Esophagus mucosa (tissue), 1 donor: Measurements from ENCODE around the gene BARX1. TPM values are rescaled to one million over a fixed set of nuclear protein-coding genes. Genes with fewer than 3 reads are reported as not detected.
A peak's percentile ranks its signal among the peaks of the same experiment; 100 is the strongest.
"Not testable (repeated sequence)": the region's sequence is repeated elsewhere in the genome, so short reads cannot be mapped to it uniquely, and the experiment has no call there.

Experiments used
- ATAC-seq: fragments of 200-7000 bp; cut with Tn5 transposase; one replicate; pipeline ENCODE4 v1.9.1; 2020
- total RNA-seq: library from RNA; stranded (reverse); gene quantifications from one replicate; pipeline ENCODE4 v1.2.4, GENCODE V29; 2023
- donor health status: DM: yes; HTN: yes; CAD: no.

The BARX1 gene
- total RNA-seq, 1 donor from 2014 or later, result 0.12 TPM

DNA sequence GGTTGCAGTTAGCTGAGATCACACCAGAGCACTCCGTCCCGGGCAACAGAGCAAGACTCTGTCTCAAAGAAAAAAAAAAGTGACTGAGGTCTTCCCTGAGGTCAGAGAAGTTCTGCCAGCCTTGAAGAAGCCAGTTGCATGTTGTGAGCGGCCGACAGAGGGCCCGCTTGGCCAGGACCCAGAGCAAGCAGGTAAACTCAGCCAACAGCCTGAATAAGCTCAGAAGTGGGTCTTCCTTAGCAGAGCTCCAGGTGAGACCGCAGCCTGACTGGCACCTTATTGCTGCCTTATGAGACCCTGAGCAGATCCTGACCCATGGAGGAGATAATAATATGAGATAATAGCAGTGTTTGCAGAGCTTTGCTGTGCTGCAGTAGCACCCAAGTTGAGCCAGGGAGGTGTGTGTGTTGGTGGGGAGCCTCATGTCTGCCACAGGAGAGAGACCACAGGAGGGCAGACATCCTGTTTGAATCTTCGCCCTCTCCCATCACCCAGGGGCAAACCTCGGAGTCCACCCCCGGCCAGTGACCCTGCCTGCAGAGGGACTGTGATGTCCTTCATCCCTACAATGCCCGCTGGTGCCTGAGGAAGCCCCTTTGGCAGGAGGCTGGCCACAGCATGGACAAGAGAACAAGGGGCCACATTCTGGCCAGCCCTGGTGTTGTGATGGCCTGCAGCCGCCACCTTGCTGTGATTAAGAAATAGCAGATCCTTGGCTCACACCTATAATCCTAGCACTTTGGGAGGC lies 10.8 kb upstream of the BARX1 start:
- ATAC-seq, result no peak

DNA sequence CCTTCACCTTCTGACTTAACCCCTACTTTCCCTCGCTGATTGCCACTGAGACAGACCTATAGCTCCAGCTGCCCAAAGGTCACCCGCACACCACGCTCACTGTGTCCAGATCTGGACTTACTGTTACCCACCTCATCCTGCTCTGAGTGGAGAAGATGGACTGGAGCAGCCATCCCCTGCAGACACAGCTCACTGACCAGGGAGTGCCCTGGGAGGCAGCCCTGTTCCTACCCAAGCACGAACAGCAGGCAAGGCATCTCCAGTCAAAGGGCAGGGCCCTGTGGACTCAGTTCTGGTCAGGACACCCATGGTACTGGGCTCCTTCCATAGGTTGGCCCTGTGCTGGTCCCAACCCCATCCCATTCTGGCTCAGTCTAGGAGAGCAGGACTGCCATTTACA lies 9.5 kb upstream of the BARX1 start:
- ATAC-seq, result peak; percentile 8

DNA sequence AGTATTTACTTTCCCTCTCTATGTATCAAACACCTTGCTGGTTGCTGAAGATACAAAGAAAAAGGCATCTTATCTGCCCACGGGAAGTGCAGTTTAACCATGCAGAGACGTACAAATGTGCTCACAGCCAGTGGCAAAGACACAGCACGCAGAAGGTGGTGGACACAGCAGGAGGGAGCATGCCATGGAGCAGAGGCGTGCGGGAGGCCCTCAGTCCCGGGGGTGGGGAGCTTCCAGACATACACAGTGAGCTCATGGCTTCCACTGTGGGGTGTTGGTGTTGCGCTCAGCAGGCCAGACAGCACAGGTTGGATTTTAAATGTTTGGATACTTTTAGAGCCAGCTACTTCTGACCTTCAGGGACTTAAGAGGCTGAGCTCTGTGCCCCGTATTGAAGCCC lies 8.8 kb upstream of the BARX1 start:
- no peak for ATAC-seq

DNA sequence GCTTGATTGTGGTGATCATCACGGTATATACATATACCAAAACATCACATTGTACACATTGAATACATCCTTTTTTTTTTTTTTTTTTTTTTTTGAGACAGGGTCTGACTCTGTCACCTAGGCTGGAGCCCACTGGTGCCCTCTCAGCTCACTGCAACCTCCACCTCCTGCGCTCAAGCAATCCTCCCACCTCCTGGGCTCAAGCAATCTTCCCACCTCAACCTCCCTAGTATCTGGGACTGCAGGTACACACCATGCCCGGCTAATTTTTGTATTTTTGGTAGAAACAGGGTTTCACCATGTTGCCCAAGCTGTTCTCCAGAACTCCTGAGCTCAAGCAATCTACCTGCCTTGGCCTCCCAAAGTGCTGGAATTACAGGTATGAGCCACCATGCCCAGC lies 8.3 kb upstream of the BARX1 start:
- ATAC-seq, result not testable (repeated sequence)

DNA sequence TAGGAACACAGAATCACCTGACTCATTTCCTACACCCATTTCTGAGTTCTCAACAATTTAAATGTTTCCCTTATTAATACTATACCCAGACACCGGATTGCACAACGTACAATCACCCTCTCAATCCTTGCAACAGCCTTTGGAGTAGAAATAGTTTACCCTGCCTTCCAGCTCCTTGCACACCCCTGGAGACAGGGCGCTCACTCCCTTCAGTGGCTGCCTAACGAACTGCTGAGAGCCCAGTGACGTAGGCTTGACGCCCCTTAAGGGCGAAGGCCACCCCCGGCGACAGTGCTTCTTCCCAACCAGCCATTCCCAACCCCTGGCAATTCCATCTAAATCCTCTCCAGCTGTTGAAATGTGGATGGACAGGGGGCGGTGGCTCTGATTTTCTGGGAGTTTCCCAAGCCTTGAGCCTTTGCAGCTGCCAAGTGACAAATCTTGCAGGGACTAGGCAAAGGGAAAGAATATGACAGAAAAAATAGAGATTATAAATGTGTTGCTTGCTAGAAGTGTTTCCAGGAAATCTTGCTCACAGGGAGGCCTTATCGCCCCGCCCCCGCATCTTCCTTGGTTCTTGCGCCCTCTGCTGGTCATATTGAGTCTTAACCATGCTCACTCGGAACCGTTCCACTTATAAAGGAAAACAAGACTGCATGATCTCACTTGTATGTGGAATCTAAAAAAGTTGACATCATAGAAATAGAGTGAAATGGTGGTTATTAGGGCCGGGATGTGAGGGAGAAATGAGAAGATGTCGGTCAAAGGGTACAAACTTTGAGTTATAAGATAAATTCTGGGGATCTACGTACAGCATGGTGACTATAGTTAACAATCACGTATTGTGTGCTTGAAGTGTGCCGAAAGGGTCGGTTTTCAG lies 7.6 kb upstream of the BARX1 start:
- ATAC-seq, result peak; percentile 75

DNA sequence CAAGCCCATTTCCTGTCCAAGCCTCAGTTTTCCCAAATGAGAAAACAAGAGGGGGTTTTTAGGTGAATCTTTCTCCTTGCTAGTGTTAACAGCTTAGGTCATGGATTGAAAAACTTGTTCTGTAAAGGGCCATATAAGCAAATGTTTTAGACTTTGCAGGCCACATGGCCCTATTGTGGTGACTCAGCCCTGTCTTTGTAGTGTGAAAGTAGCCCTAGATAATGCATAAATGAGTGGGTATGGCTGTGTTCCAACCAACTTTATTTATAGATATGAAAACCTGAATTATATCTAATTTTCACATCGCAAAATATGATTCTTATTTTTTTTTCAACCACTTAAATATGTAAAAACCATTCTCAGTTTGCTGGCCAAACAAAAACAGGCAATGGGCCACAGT lies 6.9 kb upstream of the BARX1 start:
- no peak for ATAC-seq

DNA sequence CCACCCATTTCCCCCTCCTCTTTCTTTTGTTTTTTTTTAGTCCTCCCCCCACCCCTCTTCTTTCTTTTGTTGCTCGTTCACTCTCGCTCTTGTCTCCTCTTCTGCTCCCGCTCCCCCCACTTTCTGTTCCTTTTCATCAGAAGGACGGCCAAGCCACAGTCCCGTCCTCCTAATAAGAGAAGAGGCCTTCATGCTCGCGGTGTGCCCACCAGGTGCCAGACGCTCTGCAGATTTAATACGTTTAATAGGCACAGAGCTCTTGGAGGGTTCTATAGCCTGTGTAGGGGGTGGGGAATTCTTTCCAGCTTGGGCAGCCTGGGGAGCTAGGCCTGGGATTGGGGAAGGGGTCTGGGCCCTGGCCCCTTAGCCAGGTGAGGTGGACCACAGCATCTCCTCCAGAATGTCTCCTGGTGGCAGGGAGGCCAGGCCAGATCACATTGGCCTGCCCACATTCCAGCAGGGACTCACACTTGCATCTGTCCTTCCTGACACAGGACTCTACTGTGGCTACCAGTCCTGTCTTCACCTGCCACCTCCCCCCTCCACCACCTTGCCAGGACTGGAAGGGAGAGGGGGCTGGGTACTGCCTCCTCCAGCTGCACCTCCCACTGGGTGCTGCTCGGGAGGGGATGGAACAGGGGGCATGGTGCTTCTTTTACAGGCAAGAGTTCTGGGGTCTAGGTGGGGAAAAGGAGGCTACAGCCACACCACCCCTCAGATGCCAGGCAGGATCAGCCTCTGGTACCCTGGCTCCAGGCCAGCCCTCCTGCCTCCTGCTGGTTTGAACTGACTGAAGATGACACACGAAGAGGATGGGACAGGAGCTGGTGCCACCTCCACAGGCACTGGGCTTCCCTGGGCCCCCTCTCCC lies 6.1 kb upstream of the BARX1 start:
- ATAC-seq, result no peak

DNA sequence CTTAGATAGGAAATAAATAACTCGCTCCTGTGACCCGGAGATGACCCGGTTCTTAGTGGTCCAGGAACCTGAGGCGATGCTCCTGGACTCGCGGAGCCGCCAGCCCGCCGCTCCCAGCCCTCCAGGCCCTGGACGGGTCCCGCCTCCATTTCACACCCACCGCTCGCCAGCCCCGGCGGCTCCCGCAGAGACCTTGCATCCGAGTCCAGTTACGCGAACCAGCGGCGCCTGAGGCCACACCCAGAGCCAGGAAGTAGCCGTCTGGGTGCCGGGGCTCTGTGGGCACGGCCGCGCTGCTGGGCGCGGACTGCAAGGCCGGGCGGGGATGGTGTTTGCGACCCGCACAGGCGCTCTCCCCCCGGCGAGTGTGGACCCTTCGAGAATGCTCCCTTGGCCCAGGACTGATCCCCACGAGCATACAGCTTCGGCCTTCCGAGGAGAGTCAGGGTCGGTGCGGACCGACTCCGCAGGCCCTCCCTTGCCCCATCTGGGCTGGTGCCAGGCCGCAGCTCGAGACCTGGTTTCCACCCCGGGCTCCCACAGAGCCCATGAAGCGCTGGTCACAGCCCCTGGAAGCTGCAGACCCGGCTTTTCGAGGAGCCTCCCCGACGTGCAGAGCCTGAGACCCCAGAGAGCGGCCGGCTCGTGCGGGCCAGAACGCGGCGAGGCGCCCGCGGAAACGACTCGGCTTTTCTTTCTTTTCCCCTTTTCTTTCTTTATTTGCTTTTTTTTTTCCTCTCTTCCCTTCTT lies 5.2 kb upstream of the BARX1 start:
- ATAC-seq, result no peak

DNA sequence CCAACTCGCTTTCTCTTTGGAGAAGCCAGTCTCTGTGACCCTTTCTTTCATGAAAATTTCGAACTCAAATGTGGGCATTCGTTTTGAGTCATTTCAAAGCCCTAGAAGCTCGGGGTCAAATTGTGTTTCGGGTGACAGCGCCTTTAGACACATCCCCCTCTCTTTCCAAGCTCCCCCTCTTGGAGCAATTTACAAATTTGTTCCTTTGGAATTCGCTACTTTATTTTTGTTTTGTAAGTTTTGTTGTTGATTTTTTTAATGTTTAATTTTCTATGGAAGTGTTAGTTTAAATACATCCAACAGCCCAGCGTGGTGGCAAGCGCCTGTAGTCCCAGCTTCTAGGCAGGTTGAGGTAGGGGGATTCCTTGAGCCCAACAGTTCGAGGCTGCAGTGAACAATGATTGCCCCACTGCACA lies 4.6 kb upstream of the BARX1 start:
- ATAC-seq, result no peak

DNA sequence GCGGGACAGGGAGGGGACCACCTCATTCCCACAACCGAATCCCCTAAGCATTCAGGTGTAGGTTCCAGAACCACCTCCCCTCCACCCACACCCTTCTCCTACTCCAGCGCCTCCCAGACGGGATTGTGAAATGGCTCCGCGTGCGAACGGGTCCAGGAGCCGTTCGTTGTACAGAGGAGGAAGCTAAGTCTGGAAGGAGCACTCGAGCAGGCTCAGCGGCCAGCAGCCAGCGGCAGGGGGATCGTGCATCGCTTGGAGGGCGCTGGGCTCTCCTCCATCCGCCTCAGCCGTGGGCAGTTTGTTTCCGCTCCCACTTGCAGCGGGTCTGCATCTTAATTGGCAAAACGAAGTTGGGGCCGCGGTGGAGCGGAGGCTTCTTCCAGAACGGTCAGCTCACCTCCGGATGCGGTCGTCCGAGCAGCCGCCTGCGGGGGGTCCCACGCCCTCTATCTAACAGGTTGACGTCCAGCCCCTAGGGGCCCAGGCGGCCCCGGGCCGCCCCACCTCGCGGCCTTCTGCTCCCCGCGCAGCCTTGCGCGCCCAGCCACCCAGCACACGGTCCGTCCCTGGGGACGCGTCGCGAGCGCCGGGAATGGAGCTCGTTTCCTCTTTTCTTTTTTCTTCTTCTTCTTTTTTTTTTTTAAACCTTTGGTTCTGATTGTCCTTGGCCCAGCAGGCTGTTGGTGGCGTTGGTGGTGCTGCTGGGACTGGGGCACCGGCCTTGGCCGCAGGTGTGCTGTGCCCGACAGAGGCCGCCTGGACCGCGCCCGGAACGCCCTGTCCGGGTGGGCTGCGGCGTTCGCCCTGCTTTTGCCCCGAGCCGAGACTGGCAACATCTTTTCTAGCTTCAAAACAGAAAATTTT lies 3.9 kb upstream of the BARX1 start:
- peak; percentile 7 for ATAC-seq

DNA sequence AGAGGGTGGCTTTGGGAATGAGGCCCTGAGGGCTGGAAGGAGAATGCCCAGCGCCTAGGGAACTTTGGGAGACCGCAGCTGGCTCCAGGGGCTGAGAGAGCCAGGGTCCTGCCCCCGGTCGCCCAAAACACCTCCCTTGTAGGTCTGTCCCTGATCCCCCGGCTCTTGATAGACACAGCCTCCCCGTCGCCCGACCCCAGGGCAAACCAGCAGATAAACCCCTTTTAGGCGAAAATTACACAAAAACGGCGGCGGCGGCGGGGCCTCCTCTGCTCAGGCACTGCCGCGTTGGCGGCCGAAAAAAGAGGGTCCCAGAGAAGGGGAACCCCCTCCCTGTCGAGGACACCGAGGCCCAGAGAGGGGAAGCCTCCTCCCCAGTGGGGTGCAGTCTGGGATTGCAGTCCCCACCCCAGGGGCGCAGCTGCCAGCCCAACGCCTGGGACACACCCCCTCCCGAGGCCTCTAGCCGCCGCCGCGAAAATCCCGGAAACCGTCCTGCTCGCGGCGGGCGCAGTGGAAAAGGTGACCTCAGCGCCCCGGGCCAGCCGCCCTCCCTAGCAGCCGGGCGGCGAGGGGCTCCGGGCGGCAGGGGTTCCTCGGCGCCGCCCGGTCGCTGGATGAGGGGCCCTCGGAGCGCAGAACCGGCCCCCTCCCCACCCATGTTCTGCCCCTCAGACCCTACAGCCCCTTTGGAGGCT lies 3.1 kb upstream of the BARX1 start:
- no peak for ATAC-seq

DNA sequence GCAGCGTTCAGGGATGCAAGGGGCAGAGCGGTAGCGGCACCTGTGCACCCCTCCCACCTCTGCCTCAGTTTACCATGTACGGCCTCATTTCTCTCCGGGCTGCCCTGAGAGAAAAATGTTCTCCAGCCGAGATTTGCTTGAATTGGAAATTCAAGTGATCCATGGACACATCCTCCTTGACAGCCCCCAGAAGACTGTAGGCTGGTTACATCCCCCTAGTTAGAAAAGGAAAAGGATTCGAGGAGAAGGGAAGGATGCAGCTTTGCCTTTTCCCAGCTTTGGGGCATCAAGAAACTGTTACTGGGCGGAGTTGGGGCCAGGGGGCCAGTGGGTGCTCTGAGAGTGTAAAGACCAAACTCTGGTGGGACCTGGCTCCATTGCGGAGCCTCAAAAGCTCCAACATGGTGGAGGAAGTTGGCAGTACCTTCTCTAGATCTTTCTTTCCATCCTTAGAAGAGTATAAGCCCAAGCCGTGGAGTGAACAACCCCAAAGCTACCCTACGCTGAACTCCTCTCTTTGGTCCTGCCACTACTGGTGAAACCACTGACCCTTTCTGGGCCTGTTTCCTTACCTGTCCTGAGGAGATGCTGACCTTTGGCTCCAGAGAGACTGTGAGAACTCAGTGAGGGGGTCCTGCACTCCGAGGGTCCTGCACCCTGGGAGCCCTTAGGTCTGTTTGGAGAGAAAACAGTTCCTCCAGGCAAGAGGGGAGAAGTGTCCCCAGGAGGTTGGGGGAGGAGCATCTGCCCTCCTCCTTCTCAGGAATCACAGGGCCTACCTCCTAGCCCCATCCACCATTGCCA lies 1.0 kb upstream of the BARX1 start:
- ATAC-seq, result no peak

DNA sequence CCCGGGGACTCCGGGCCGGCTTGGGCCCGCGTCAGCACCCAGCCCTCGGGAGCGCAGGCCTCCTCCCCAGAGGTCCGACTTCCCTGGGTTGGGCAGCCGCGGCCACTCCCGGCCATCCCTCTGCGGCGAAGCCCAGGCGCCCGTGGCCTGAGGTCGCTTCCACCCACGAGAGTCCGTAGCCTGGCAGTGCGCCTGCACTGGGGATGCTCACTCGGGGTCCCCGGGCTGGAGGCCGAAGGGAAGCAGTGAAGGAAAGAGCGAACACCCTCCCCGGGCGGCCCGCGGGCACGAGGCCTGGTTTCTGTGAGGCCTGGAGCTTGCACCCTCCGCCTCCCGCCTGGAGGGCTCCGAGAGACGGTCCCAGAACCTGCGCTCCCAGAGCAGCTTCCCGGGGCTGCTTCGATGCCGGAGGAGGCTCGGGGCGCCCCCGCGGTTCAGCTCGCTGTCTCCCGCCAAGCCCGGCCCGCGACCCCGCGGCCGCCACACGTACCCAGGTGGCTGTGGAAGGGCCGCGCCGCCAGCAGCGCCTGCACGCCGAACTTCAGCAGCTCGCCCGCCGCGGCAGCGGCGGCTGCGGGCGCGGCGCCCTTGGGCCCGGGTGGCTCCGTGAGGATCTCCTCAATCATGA lies 607 bp downstream of the BARX1 start:
- ATAC-seq, result no peak

DNA sequence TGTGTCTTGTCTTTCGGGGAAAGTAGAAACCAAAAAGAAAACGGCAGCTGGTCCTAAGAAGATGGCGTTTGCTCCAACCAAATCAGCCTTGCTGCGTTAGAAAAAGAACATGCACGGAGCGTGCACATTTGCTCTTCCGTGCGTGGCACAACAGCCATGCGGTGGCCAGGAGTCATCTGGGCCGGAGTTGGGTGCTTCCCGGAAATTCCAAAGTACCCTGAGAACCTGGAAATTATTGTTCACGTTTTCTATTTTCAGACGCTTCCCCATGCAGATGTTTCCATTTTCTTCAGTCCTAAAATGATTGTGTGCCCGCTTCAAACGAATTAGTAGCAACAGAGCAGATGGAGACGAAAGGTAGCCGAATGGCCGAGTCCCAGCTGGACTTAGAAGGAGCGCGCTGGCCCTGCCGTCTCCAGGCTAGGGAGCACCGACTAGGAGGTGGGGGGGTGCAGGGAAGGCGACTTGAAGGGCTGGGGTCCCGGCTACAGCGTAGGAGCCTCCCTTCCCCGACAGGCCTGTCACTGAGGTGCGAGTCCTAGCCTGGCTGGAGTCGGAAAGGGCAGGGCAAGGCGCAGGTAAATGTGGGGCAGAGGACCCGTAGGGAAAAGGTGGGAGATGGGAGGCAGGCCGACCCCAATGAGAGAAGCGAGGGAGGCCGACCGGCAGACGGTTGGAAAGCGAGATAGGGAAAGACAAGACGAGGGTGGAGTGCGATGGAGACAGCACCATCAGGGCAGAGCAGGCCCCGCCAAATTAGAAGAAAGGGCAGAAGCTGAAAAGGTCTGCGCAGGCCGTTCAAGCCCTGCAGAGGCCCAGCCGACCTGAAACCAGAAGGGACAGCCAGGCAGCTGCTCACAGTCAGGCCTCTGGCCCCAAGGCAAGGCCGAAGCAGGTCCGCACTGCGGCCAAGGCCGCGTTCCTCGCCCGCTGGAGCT lies 1.4 kb downstream of the BARX1 start:
- ATAC-seq, result no peak

DNA sequence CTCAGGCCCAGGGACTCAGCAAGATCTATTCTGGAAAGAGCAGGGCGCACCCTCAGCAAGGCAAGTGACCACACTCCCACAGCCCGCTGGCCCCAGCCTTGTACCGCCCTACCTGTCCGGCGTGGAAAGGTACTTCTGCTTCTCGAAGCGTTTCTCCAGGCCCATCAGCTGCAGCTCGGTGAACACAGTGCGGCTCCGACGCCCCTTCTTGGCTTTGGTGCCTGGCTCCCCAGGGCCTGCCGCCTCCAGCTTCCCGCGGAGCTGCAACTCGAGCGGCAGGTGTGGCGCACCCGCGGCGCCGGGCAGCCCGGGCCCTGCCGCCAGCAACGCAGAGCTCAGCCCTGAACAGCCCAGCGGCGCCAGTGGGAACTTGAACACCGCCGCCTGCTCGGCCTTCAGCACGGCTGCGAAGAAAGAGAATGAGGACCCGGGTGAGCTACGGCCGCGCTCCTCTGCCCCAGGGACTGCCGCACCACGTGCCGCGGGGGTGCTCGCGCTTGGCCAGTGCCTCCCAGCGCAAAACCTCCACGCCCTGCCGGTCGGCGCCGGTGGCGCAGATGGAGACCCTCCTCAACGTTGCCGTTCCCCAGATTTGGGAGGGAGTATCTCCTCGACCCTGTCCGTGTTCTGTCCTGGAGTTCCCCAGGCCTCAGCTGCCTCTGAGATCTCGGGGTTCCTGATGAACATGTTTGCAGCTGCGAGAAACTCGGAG lies 2.2 kb downstream of the BARX1 start:
- ATAC-seq, result peak; percentile 19

DNA sequence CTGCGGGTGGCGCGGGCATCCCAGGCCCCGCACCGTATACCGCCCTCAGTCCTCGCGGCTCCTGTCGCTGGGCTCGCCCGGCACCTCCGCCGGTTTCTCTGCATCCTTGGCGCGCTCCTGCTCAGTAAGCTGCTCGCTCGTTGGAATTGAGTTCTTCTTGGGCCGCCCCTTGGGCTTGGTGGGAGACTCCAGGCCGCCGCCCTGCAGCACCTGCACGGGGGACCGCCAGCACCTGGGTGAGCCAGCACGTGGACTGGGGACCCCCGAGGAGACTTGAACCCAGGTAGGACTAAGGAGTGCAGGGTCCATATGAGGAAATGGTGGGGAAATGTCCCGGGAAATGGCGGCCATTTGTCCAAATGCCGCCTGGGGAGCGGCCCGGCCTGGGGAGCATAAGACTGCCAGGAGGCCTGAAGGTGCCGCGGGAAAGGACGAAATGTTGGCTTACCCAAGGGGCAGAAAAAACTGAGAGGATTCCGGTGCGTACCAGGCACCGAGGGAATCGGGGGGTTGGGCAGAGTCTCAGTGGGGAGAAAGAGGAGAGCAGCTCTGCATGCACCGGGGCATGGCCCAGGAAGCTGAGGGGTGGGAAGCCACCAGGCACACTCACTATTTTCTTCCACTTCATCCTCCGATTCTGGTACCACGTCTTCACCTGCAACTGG lies 2.9 kb downstream of the BARX1 start:
- ATAC-seq, result no peak

DNA sequence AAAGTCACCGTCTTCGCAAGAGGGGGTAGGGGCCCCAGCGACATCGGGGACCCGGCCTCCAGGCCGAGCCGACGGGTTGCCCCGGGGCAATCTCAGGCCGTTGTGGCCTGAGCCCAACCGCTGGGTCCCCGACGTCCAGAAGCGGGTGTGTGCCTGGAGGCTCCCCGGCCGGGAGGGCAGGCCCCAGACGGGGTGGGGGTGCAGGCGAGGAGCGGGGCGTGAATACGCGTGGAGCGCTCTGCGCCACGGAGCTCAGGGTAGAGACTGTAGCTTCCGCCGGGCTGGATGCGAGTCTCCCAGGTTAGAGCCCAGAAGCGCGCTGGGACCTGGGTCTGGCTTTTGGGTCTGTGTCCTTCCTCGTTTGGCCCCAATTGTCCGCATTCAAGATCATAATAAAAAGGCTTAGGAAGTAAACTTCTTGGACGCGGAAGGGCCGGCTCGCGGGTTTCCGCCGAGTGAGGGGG lies 3.5 kb downstream of the BARX1 start:
- peak; percentile 7 for ATAC-seq
